H1 (cell line): ENCODE data around the gene MGLL. TPM values are rescaled to one million over a fixed set of nuclear protein-coding genes. Genes with fewer than 3 reads are reported as not detected.

Experiments
- BCL11A ChIP-seq, 2 experiments: IDR thresholded peaks; one replicate each; pipeline ENCODE4 v1.6.1; 2011; ENCODE audit warnings: low read depth in 2 of 2, low read length in 2 of 2, mild to moderate bottlenecking in 2 of 2
- HDAC2 ChIP-seq, 2 experiments: fragments of 300-600 bp in 1 of 2; sonication (generic) in 1 of 2; IDR thresholded peaks; 2 replicates each; pipeline ENCODE4 v1.6.1; 2011 to 2012; ENCODE audit warnings: low read depth in 2 of 2, low read length in 2 of 2, mild to moderate bottlenecking in 2 of 2, moderate library complexity in 2 of 2, borderline replicate concordance in 1 of 2, inconsistent platforms in 1 of 2
- KDM1A ChIP-seq: fragments of 200-600, 300-600 bp; sonication (generic); IDR thresholded peaks from 2 replicates; pipeline ENCODE4 v1.7.1; 2016; ENCODE audit warnings: mild to moderate bottlenecking, low read length, borderline replicate concordance
- POLR2A ChIP-seq, 2 experiments: IDR thresholded peaks; 1 replicate in 1 of 2; 2 replicates in 1 of 2; pipeline ENCODE4 v1.6.1; 2011; ENCODE audit warnings: low read depth in 2 of 2, low read length in 2 of 2, mild to moderate bottlenecking in 2 of 2; ENCODE audit errors: control extremely low read depth in 1 of 2
- POLR2AphosphoS5 ChIP-seq: IDR thresholded peaks from 2 replicates; pipeline ENCODE4 v1.6.1; 2011; ENCODE audit warnings: low read depth, low read length
- USF2 ChIP-seq: IDR thresholded peaks from 2 replicates; pipeline ENCODE4 v1.6.1; 2011; ENCODE audit warnings: low read length, improper control_type of control experiment
- ZNF274 ChIP-seq: IDR thresholded peaks from 2 replicates; pipeline ENCODE4 v1.7.0; 2012; ENCODE audit warnings: low read length, borderline replicate concordance; ENCODE audit errors: extremely low read depth
- polyA plus RNA-seq, 7 experiments: library from polyadenylated mRNA; depleted of rRNA in 3 of 7; stranded (reverse) in 5 of 7; unstranded in 2 of 7; fragments of >200 nt in 5 of 7; fragments of 200-250 nt in 2 of 7; gene quantifications; 1 replicate in 5 of 7; 2 replicates in 1 of 7; 4 replicates in 1 of 7; pipeline versions ENCODE4 v1.2.1 to v1.2.3, GENCODE V29; 2011 to 2013; ENCODE audit warnings: missing spikeins in 2 of 7, mixed read lengths in 2 of 7
- total RNA-seq: library from RNA; stranded (reverse); fragmentation: NEBNext Ultra II Directional; extraction: Animal tissue kit (Norgen Biotek cat#: 25700); gene quantifications from 2 replicates; pipeline ENCODE4 v1.2.1, GENCODE V29; 2021
- TF ChIP-seq, protein P1 (sequence below): IDR thresholded peaks from 2 replicates; pipeline ENCODE4 v1.6.1; 2012; ENCODE audit warnings: inconsistent platforms

The MGLL gene
- total and polyA plus RNA-seq, 2 of the 8 experiments (the other 6 are each of a cell fraction or from before 2014, with no cell fraction given) = 0.05 to 0.34 TPM

- no peak for TF ChIP-seq USF2
- TF ChIP-seq POLR2A (IDR thresholded peaks at IDR 0.05; ENCODE audit: control extremely low read depth in 1 of 2, low read depth in 2 of 2, low read length in 2 of 2) = no peak
- no peak for TF ChIP-seq POLR2AphosphoS5
- TF ChIP-seq KDM1A = no peak
- TF ChIP-seq, protein P1, sequence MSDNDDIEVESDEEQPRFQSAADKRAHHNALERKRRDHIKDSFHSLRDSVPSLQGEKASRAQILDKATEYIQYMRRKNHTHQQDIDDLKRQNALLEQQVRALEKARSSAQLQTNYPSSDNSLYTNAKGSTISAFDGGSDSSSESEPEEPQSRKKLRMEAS = no peak
- no peak for TF ChIP-seq HDAC2 (IDR thresholded peaks at IDR 0.05; ENCODE audit: borderline replicate concordance in 1 of 2, low read depth in 2 of 2, low read length in 2 of 2)
- no peak for TF ChIP-seq BCL11A (IDR thresholded peaks at IDR 0.05; ENCODE audit: low read depth in 2 of 2, low read length in 2 of 2)
- TF ChIP-seq ZNF274 = no peak
Observed at GRCh38 chr3:127656906-127657305, 165.4 kb downstream of the MGLL start (continued).
